HG02571 (cell line): ENCODE results near the gene DCHS2.
A peak's percentile ranks its signal among the peaks of the same experiment; 100 is the strongest.

ENCODE experiments used
- ATAC-seq: cut with Tn5 transposase; IDR thresholded peaks from one replicate; pipeline ENCODE4 v1.9.1; 2021; ENCODE audit warnings: mild to moderate bottlenecking, moderate library complexity; ENCODE audit not compliant: unreplicated experiment

Gene DCHS2

GRCh38 chr4:154455111-154455510, 36.5 kb downstream of the DCHS2 start:
- ATAC-seq = no peak

GRCh38 chr4:154454710-154455109, 36.9 kb downstream of the DCHS2 start:
- ATAC-seq = no peak

DNA sequence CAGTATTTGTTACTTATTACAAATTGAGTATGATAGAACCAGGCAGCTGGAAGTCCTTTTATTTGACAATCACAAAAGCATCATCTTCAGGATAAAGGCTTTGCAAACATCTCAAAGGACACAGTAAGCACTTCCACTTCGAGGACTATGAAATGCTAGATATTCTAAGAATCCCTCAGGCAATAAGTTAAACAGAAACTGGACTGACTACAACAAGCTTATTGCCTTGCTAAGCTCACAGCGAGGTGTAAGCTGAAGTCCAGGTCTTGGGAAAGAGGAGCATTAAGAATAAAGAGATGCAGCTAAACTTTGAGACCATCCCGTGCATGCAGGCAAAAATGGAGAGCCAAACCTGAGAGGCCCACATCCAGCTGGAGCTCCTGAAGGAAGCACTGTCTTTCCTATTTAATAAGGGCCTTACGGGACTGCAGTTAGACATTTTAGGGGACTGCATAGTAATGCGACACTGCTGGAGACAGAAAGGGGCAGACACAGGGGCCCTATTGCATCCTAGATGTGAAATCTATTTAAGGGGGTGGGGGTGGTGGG, 38.7 kb downstream of the DCHS2 start:
- ATAC-seq = no peak

- no peak for ATAC-seq
Observed at GRCh38 chr4:154450966-154451365, 40.6 kb downstream of the DCHS2 start.

DNA sequence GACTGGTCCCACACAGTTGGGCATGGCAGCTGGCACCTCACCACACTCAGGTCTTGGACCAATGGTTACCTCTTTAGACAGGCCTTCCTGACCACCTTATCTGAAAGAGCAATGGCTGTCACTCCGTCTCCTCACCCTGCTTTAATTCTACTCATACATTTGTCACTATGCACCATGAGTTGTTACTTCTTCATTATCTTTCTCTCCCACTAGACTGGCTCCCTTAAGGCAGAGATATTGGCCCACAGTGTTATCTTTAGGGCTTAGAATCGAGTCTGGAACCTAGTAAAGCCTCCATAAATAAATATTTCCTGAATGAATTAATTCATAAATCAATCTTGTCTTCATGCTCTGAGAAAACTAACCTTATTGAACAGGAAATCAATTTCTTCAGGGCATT, 46.6 kb downstream of the DCHS2 start:
- no peak for ATAC-seq

DNA sequence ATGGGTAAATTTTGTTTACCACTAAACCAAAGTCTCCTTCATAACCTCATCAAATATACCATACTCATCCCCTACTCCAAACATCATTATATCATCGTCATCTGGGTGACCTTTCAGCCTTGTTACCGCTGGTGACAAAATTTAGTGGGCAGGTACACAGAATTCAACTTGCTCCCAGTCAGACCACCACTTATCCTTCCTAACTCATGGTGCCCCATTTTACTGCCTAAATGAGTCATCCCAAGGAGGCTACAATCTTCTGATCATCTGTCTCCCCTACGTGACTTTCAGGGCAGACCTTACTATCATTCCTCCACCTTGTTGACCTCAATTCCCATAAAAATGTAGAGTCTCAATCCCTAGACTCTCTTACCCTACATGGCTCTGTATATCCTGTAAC, 49.6 kb downstream of the DCHS2 start:
- ATAC-seq = no peak

DNA sequence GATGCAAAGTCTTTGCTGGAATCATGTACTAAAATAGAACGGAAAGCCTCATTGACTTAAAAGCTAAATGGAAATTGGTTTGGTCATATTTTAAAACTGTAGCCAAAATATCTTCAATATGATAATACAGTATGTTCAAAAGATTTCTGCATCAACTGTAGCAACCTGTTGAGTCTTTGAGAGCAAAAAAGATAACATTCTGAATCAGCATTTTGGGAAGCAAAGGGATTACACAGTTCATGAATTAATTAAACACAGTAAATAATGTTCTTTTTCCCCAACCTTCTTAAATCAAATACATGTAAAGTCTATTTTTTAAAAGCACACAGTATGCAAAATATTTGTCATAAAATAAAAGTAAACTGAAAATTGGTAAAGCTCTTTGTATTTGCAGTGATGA, 50.5 kb downstream of the DCHS2 start:
- no peak for ATAC-seq

DNA sequence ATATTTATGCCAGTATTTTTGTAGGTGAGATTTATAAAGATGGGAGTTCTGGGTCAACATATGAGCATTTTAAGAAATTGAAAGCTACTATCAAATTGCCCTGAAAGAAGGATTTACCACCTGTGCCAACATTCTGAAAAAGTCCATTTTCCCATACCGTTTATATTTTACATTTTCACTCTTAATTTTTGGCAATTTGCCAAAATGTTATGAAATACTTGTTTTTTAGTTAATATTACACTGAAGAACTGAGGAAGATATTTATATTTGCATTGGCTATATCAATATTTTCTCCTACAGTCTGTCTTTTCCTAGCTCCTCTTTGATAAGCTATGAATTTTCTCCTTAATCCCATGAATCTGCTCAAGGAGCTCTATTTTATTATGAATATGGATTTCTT, 52.4 kb downstream of the DCHS2 start:
- ATAC-seq = no peak

DNA sequence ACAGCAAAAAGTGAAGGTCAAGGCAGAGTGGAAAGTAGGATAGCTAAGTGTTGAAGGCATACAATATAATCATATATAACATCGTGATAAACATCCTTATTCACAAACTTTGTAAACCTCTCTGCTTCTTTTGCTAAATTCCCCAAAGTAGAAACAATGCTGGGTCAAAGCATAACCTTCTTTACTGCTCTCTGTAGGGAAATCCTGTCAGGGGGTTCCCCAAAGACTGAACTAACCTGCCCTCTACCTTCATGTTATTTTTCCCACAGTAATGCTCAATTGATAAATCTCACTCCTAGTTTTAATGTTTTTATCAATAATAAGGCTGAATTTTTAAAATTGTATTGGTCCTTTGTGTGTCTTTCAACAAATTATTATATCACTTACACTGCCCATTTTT, 55.7 kb downstream of the DCHS2 start:
- ATAC-seq = no peak

DNA sequence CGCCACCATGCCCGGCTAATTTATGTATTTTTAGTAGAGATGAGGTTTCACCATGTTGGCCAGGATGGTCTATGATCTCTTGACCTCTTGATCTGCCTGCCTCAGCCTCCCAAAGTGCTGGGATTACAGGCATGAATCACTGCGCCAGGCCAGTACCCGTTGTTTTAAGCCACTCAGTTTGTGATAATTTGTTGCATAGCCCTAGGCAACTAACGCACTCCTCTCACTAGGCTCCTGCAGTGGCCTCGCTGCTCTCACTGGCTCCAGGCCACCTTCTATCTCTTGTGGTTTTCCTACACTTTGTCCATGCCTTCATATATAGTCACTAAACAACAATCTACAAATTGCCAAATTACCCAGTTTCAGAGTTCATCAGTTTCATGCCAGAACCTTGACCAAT, 58.1 kb downstream of the DCHS2 start:
- no peak for ATAC-seq

DNA sequence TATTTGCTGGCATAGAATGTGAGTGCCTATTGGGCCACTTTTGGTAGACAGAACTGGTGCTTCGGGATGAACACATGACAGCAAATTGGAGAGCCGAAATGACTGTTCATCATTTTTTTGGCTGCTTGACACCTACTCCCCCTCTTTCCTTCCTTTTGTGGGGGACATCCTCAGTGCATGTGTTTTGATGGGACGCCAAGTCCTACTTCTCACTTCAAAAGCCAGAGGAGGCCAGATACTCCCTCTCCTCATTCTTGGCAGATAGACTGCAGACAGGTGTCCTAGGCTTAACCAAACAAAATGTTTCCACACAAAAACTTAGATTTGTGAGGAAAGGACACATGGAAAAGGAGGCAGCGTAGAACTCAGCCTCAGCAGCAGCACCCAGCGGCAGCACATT, 62.4 kb downstream of the DCHS2 start:
- ATAC-seq = no peak

DNA sequence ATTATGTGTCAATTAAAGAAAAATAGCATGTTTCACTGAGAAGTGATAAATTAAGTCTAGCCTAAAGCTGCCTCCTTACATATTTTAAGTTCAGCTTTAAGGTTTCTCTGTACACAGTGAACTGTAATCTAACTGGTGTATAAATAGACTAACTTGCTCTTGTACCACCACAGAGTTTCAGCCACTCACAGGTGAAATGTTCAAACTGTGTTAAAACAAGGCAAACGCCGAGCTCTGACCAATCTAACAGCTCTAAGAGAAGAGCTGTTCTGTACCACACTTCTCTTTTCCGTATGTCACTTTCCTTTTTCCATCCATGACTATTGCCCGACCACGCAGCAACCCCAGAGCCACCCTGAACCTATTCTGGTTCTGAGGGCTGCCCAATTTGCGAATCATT, 64.5 kb downstream of the DCHS2 start:
- ATAC-seq = no peak

DNA sequence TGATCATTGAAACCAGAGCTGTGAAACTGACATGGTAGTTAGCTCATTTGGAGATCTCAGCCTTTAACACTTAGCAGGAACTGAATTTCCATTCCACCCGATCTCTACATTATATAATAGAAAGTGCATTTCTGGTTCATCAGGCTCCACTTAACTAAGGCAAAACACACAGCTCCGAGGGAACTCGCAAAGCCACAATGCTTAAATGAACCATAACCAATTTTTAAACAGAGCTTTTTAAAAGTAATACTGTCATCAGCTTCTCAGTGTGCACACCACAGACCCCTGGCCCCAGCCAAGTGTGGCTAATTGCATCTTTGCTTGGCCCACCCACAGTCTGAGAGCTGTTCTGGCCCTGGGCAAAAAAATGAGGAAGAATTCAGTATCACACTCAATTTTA, 66.1 kb downstream of the DCHS2 start:
- no peak for ATAC-seq

GRCh38 chr4:154424810-154425484, 66.7 kb downstream of the DCHS2 start:
- no peak for ATAC-seq

DNA sequence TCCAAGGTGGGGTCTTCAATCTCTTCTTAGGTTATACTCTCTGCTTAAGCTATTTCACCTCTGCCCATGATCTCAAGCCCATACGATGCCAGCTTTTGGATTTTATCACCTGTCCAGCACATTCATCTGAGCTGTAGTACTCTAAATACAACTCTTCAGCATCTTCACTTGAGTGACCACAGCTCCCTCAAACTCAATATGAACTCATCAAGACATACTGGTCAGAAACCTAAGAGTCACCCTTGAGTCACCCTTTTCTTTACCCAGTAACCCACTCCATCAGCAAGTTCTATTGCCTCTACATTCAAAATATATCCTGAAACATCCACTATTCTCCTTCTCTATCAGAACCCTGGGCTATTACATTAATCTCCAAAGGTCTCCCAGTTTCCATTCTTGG, 69.4 kb downstream of the DCHS2 start:
- ATAC-seq = no peak

- ATAC-seq = no peak
Observed at GRCh38 chr4:154421618-154422017, 70.0 kb downstream of the DCHS2 start.

- no peak for ATAC-seq
Observed at GRCh38 chr4:154417373-154417673, 74.3 kb downstream of the DCHS2 start.

- no peak for ATAC-seq
Observed at GRCh38 chr4:154416190-154416547, 75.4 kb downstream of the DCHS2 start.

DNA sequence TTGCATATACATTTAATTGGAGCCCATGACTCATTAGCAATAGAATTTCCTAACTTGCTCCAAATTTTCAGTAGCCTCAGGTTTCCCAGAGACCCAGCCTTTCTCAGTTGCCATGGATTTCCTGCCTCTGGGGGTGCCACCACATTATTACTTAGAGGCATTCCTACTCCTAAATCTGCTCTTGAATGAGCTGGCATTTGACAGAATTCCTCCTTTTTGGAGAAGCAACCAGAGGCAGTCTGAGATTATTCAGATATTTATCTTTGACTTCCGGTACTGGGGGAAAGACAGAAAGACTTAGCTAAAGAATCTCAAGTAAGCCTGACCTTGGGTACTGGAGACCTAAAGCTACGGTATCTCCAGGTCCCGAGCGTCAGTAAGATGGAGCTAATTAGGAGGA, 76.3 kb downstream of the DCHS2 start:
- no peak for ATAC-seq

DNA sequence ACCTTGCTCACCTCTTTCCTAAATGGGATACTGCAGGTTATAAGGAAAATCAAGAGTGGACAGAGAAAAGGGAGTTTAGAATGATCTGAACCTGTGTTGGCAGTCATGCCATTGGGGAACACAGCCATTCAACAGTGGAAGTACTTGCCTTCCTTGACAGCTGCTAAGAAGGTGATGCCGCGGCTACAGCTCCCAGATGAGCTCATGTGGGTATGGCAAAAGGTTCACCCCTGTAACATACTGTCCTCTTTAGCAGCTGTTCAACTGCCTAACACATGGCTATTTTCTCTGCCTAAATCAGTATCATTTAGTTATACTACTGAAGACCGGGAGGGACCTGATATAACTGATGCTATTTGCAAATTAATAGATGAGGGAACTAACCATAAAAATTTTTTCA, 76.8 kb downstream of the DCHS2 start:
- ATAC-seq = no peak

DNA sequence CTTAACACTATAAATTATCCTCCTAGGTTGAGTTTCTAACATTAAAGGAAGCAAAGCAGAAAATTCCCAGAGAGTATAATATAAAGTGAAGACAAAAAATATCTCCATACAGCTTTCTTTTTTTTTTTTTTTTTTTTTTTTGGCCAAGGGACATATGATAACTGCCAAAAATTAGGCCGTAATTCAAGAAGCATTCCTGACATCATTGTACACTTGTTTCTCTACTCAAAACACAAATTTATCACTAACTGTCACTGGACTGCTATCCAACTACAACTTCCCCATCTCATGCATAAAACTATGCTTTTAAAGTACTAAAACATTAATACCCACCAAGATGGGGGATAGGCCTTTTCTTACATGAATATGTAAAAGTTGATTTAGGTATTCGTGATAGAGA, 77.2 kb downstream of the DCHS2 start:
- no peak for ATAC-seq

- no peak for ATAC-seq
Observed at GRCh38 chr4:154407443-154407842, 84.2 kb downstream of the DCHS2 start.

GRCh38 chr4:154406018-154406795, 85.4 kb downstream of the DCHS2 start:
- ATAC-seq = peak; percentile 86
